ENCODE measurements around the gene COLEC11.

DNA sequence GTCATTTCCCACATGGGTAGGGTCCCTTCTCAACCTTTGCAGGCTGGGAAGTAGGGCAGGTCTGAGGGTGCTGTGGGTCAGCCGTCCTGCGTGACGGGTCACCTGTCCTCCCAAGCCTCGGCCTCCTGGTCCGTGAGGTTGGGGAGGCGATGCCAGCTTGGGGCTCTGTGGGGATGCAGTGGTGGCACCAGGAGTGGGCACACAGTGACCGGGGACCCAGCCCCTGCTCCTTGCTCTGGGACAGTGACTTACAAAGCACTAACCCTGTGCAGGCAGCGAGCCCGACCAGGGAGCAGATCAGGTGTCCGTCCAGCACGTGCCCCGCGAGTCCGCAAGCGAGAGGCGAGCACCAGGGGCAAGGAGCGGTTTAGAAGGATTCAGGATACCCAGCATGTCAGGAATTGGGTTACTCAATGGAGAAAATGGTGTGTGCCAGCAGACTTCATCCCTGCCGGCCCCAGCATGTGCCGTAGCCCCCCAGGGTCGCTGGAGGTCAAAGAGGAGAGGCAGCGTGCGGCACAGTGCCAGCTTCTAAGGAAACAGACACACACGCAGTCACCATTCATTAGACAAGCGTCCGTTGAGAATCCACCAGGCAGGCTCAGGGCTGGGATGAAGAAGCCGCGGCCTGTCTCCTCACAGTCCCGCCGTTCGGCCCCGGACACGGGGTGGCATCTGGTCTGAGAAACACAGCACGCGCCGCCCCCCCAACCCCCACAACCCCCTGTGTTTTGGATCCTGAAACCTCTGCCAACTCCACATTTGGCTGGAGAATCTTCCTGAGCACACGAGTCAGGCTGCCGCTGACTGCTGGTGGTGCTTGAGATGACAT is 11.7 kb downstream of the COLEC11 start:
- TF ChIP-seq POLR2A (IDR thresholded peaks at IDR 0.05; ENCODE audit: low read length) (no peak), GATA1 (IDR thresholded peaks at IDR 0.05; ENCODE audit: low read depth, low read length) (no peak)

All from erythroblast (primary cell).